ENCODE data around the gene ACOT9.
"Not testable (repeated sequence)": the region's sequence is repeated elsewhere in the genome, so short reads cannot be mapped to it uniquely, and the experiment has no call there.

The ACOT9 gene, protein sequence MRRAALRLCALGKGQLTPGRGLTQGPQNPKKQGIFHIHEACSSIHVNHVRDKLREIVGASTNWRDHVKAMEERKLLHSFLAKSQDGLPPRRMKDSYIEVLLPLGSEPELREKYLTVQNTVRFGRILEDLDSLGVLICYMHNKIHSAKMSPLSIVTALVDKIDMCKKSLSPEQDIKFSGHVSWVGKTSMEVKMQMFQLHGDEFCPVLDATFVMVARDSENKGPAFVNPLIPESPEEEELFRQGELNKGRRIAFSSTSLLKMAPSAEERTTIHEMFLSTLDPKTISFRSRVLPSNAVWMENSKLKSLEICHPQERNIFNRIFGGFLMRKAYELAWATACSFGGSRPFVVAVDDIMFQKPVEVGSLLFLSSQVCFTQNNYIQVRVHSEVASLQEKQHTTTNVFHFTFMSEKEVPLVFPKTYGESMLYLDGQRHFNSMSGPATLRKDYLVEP

DNA sequence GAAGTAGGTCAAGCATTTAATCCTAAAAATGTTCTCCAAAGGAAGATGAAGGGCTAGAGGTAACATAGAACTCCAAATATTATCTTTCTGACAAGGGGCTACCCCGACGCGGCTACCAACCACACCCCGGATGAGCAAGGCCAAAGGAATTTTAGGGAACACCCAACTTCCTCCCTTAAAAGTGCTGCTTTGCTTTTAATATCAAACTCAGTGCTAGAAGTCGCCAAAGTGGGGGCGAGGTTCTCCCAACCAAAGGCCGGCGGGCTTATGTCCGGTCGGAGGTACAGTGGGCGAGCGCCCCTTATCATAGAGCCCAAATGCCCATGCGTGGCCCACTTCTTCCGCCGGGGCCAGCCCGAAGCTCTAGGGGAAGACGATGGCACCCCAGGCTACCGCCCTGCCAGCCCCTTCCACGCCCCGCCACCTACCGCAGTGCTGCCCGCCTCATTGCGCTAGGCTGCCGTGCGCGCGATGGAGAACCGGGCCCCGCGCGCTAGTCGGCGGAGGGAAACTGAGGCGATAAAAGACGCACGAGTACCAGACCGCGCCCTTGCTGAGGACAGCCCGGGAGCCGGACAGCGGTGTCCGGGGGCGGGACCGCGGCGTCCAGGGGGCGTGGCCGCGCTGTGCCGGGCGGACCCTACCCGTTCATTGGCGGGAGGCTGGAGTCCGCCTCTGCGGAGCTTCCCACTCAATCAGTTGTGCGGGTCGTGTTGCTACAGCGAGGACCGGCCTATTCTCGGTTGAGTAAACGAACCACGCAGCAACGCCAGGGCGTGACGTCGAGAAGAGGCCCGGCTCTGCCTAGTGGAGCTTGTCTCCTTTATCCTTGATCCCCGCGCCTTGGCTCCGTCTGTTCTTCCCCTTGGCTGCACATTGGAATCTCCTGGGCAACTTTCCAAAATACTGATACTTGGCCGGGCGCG, at the start of gene ACOT9:
TSS of gene ACOT9 (minus strand) at position 580 of the 926 bp plus-strand sequence. CDS start at position 448, 132 bp downstream.
- peak; percentile 81 to 89 for DNase-seq

DNA sequence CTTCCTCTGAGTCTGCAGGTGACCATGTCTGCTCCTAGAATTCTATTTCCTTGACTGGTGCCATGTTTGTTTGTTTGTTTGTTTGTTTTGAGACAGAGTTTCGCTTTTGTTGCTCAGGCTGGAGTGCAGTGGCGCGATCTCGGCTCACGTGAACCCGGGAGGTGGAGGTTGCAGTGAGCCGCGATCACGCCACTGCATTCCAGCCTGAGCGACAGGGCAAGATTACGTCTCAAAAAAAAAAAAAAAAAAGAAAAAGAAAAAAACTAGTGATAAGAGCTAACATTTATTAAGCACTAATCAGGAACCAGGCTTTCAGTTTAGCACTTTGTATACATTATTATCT, 47.0 kb upstream of the ACOT9 start:
- DNase-seq: no peak

DNA sequence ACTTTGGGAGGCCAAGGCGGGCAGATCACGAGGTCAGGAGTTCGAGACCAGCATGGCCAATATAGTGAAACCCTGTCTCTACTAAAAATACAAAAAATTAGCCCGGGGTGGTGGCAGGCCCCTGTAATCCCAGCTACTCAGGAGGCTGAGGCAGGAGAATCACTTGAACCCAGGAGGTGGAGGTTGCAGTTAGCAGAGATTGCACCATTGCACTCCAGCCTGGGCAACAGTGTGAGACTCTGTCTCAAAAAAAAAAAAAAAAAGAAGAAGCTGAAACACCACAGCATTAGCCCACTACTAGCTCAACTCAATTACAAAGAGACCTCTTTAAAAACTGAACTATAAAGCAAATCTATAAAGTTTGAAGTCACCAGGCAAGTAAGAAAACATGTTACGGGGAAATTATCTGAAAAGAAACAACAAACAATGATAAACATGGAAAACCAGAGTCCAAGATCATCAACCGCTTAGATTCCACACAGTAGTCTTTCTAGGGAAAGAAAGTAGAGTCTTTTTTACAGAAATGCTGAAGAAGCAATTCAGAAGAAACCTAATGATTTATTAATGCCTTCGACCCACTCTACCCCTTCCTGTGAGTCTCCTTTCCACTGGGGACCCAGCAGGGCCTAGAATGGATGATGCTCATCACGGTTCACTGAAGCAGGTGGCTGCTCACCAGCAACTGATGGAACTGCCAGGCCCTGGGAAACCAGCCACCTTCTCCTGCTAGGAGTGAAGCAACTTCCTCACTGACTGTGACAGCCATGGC, 46.5 kb upstream of the ACOT9 start:
- DNase-seq: no peak

DNA sequence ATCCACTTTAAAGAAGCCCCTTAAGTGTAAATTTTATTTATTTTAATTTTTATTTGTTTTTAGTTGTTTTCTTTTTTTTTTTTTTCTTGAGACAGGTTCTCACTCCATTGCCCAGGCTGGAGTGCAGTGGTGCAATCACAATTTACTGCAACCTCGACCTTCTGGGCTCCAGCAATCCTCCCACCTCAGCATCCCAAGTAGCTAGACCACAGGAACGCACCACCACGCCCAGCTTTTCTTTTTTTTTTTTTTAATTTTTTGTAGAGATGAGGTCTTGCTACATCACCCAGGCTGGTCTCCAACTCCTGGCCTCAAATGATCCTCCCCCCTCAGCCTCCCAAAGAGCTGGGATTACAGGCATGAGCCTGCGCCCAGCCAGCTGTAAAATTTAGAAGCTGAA, 45.9 kb upstream of the ACOT9 start:
- DNase-seq: no peak

DNA sequence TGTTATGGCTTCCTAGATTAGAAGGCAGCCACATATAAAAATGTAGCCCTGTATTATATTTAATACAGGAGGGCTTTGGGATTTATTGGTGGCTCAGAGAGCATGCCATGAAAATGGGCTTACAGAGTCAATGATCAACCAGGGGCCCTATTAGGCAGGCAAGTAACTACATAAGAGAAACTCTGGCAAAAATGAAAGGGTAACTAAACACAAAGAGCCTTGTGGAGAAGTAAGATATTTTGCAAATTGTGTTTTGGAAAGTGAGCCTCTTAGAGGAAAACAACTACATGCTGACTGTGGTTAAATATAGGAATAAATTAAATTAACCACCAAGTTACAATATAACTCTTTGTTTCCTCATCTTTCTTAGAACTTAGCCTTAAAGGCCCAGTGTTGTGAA, 45.4 kb upstream of the ACOT9 start:
- no peak for DNase-seq

DNA sequence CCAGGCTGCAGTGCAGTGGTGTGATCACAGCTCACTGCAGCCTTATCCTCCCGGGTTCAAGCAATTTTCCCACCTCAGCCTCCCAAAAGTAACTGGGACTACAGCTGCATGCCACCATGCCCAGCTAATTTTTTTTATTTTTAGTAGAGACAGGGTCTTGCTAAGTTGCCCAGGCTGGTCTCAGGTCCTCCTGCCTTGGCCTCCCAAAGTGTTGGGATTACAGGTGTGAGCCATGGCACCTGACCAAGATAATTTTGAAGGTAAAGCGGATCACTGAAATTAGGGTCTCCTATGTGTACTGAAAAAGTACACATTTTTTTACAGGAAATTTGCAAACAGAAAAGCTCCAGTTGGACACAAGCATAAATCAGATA, 44.7 kb upstream of the ACOT9 start:
- no peak for DNase-seq

DNA sequence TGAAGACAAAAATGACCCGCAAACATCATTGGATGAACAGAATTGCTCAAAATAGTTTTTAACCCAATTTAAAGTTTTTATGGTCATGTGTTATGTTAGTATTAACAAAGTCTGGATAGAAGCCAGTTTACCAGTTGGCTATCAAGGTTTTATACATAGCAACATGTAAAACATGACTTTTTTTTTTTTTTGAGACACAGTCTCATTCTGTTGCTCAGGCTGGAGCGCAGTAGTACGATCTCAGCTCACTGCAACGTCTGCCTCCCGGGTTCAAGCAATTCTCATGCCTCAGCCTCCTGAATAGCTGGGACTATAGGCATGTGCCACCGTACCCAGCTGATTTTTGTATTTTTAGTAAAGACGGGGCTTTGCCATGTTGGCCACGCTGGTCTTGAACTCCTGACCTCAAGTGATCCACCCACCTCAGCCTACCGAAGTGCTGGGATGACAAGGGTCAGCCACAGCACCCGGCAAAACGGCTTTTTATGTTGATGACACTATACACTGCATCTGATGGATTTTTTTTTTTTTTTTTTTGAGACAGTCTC, 43.3 kb upstream of the ACOT9 start:
- DNase-seq: peak in 1 of 2 donors; percentile 60

DNA sequence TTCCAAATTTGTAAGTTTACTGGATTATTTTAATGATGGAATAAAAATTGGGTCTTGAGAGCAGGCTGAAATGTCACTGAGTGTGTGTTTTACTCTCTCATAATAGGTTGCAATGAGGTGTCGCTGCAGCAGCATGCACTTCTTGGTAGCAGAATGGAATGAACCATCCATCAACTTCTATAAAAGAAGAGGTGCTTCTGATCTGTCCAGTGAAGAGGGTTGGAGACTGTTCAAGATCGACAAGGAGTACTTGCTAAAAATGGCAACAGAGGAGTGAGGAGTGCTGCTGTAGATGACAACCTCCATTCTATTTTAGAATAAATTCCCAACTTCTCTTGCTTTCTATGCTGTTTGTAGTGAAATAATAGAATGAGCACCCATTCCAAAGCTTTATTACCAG, 42.5 kb upstream of the ACOT9 start:
- no peak for DNase-seq

DNA sequence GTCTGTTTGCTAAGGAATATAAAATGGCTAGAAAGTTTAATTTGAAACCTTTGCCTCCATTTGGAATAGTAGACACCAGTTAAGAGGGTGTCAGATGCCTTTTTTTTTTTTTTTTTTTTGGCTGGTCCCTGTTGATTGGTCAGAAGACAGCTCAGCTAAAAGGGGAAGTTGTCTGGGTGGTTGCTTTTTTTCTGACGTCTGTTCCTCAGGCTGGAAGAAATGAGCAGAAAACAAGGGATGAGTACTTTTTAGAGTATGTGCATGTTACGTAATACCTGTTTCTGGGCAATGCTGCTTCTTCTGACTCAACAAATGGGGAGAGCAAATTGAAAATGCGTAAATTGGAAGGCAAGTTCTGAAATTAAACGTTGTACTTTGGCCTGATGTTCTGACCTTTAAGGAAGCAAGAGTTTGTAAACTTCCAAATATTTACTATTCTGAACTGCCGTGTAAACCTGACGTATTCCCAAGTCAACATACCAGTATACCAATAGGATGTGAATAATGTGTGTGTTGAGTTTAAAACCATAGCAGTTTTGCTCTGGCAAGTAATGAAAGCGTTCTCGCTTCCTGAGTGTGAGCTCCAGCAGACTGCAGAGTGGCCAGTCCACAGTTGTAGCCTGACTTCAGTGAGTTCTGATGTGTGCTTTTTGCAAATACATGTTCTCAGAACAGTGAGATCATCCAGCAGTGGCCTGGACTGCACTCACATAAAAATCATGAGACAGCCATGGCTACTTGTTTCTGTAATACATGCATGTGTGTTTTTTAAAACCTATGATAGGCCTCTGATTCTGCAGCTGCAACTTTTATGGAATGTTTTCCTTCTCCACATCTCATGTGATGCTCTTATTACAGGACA, 41.6 kb upstream of the ACOT9 start:
- DNase-seq: peak; percentile 63 to 64

DNA sequence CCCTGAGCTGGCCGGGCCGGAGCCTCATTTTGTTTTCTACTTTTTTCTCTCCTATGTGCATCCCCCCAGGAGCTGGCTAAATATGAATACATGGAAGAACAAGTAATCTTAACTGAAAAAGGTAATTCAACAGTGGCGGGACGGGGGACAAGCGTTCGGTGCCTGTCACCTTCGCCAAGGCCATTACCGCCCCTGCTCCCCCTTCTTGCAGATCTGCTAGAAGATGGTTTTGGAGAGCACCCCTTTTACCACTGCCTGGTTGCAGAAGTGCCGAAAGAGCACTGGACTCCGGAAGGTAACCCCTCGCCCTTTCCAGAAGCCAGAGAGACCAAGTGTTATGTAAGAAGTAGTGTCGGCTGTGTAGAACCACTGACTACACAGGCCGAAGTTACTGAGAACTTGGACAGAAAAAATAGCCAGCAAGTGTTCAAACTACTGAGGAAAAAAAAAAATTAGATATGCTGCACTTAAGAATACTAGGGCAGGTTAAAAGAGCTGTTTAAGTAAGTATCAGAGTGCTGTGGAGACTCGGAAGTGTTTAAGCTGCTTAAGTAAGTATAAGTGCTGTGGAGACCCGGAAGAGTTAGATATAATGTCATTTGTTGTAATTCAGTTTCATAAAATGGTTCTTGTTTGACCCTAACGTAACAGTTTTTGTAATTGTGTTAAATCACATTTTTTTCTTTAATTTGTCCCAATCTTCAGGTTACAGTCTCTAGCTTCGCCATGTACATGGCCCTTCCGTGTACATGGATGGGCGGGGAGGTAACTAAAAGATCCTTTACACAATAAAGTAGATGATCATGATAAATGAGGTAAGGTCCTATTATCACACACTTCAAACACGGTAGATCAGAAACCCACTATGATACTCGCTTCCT, 40.8 kb upstream of the ACOT9 start:
- no peak for DNase-seq

DNA sequence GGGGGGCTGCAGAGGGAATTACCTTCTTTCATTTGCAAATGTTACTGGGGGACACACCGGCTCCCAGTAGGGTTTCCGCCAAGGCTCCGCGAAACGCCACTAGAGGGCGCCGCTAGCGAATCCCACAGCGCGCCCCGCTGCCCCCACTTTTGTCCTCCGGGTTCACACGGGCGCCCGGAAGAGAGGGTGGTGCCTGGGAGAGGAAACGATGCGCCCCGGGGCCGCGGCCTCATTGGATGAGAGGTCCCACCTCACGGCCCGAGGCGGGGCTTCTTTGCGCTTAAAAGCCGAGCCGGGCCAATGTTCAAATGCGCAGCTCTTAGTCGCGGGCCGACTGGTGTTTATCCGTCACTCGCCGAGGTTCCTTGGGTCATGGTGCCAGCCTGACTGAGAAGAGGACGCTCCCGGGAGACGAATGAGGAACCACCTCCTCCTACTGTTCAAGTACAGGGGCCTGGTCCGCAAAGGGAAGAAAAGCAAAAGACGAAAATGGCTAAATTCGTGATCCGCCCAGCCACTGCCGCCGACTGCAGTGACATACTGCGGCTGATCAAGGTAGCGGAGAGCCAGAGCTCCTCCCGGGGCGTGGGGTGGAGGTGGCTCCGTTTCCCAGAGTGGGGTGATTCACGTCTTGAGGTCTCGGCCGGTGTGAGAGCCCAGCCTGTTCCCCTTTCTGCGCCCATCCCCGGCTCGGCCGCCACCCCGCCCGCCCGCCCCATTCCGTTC, 40.0 kb upstream of the ACOT9 start, which contains the start of gene SAT1:
TSS of gene SAT1 (plus strand) at position 311 of the 726 bp plus-strand sequence. CDS start at position 490, 179 bp downstream.
- peak; percentile 93 to 95 for DNase-seq

DNA sequence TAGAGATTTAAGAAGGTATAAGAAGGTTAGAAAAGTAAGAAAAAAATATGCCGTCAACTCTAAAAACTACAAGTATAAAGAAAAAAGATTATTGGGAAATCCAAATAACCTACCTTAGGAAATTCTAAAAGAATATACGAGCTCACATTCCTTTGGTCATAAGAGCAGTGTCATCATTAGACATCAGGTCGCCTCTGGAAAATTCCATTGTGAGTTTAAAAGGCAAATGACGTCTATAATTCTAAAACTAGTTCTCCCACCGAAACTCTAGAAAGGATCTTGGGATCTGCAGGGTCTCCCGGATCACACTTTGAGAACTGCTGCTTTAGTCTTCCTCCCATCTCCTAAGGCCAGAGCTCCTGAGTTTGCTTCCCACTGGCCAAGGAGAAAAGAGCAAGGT, 39.4 kb upstream of the ACOT9 start:
- no peak for DNase-seq

DNA sequence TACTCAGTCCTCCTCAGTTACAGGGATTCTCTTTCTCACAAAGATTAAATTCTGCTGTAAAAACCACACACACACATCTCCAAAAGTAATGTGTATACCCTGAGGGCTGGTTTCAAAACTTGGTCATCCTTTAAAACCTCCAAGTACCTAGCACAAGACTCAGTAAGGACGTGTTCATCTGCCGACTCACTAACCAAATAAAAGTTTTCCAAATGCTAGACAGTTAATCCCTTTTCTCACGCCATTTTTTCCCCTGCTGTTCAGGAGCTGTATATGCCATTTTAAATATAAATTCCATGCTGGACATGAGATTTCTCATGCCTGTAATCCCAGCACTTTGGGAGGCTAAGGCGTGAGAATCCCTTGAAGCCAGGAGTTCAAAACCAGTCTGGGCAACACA, 35.9 kb upstream of the ACOT9 start:
- DNase-seq: no peak

DNA sequence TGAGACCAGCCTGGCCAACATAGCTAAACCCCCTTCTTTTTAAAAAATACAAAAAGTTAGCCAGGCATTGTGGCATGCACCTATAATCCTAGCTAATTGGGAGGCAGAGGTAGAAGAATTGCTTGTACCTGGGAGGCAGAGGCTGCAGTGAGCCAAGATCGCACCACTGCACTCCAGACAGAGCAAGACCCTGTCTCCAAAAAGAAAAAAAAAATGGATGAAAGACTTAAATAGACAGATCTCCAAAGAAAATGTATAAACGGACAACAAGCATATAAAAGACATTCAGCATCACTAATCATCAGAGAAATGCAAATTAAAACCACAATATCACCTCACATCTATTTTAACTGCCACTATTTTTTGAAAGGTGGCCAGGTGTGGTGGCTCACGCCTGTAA, 33.3 kb upstream of the ACOT9 start:
- DNase-seq: no peak

DNA sequence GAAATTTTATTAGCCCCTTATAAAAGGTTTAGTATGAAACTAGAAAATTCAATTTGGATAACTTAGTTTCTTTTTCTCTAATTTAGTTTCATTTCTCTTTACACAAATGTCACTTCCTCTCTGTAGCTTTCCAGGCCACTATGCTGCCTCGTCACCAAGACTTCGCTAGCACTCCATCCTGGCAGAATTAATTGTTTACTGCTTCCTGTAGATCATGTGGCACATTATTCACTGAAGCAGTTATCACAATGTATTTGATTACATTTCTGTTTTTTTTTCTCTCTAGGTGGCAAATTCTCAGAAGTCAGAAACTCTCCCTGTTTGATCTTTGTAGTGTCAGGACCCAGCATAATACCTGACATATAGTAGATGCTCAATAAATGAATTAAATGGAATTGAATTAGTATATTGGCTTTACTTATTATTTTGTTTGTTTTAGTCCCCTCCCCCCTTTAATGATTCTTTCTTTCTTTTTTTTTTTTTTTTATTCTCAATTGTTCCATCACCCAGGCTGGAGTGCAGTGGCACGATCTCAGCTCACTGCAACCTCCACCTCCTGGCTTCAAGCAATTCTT, 30.6 kb upstream of the ACOT9 start:
- peak; percentile 61 to 70 for DNase-seq

DNA sequence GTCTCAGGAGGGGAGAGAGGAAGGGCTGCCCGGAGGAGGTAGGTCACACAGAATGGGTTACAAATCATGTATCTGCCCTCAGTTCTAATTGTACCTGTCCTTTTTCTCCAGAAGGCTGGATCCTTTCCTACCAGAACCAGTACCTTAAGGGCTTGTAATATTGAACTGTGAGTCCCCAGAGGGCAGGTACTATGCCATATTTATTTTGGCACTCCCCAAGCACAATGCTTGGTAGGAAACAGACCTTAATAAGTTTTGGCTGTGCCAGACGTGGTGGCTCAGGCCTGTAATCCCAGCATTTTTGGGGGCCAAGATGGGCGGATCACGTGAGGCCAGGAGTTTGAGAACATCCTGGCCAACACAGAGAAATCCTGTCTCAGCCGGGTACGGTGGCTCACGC, 28.0 kb upstream of the ACOT9 start:
- DNase-seq: not testable (repeated sequence)

DNA sequence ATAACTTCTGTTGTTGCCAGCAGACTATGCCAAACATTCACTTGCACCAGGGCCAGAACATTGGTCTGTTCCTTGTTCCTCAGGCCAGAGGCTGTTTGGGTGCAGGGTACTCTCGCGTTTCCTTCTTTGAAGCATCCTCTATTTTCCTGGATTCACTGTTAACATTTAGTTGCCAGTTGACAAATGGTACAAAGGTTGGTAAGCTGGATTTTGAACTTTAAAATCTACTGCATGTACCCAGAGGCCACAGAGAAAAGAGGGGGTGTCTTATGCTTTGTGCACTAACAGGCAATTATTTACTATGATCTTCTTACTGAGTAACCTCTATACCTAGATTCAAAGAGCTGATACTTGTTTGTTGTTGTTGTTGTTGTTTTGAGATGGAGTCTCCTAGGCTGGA, 27.1 kb upstream of the ACOT9 start:
- no peak for DNase-seq

DNA sequence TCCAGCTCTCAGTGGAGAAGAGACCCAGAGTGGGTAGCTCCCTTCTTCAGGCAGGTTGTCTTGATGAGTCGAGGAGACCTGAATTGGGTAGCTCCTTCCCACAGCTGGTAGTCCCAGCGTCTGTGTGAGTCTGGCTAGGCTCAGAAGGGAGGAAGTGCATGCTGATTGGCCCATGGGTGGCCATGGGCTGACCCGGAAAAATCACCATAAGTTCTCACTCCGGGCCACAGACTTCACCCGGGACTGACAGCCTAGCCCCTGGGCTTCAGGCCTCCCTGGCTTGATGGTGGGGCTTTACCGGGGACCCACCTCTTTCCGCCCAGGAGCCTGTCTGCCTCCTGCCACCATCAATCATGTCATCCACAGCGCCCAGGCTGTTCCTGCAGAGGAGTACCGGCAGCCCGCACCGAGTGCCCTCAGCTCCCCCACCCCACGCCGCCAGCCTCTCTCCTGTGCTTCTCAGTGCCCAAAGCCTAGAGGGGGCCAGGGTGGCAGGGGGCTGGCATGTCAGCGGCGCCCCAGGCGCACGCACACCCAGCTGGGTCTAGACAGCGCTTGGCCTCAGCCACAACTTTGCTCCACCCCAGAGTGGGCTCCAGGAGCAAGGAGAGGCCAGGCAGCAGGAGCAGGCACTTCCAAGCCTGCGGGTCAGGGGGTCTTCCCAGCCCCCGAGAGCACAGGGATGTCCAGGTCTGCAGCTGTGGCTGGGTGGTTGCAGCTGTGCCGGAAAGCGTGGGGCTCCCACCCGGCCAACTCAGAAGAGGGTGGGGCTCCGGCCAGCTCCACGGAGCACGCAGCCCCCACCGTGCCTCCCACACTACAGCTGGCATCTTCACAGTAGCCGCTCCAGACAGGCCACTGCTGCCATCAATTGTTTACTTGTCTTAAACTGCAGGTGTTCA, 23.8 kb upstream of the ACOT9 start:
- DNase-seq: no peak

DNA sequence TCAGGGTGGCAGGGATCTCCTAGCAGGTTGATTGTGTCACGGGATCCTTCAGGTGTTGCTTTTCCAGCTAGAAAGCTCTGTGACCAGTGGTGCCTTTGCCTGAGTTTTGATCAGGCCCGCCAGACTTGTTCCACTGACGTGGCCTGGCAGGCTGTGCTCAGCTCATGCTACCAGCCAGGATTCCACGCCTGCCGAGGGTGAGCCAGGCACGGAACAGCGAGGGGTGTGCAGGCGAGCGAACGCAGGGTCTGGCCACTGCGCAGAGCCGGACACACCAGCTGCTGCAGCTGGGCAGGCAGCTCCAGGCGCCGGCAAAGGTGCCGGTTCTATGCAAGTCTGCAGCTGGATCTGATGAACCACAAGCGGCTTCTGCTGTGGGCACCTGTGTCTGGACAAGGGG, 22.8 kb upstream of the ACOT9 start:
- no peak for DNase-seq

Data from inflammatory macrophage treated with lipopolysaccharide for 1 hour (primary cell).